ENCODE data around the gene NCBP2.

DNA sequence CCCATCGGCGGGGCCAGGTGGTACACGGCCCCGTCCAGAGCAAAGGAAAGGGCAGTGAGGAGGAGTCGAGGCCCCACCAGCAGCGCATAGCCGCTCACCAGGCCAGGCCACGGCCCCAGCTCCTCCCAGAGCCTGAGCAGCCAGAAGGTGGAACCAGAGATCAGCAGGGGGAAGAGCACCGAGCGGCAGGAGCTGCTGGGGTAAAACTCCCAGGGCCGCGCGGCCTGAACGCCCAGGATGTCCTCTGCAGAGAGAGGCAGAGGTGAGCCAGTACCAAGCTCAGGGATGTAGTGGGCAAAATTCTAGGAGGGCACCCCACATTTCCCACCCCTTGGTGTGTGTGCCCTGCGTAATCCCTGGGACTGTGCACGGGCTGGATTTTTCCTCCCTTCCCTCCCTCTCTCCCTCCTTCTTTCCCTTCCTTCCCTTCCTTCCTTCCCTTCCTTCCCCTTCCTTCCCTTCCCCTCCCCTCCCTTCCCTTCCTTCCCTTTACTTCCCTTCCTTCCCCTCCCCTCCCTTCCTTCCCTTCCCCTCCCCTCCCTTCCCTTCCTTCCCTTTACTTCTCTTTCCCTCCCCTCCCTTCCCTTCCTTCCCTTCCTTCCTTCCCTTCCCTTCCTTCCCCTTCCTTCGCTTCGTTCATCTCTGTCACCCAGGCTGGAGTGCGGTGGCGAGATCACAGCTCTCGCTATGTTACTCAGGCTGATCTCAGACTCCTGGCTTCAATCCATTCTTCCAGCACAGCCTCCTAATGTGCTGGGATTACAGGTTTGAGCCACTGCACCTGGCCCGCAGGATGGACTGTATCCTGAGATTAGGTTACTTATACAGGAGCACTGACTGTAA lies 6.3 kb upstream of the NCBP2 start:
- no peak for TF ChIP-seq CTCF (IDR thresholded peaks at IDR 0.05)
- TF ChIP-seq POLR2A (IDR thresholded peaks at IDR 0.05): no peak
- TF ChIP-seq EP300 (IDR thresholded peaks at IDR 0.05): no peak

Data from upper lobe of left lung (tissue), 4 donors.